Activated naive CD8-positive, alpha-beta T cell treated with anti-CD3 and anti-CD28 coated beads, Interleukin-2, amount 50 U/mL, for 24 hours (primary cell): ENCODE data around the gene GLIS2.
A peak's percentile ranks its signal among the peaks of the same experiment; 100 is the strongest.

Source experiments
- ATAC-seq: fragments of 150-1000 bp; cut with Tn5 transposase; one replicate; pipeline ENCODE4 v1.10.0; 2021
- DNase-seq: peaks from one replicate; pipeline ENCODE4 v3.0.0; 2021
- H3K27ac Mint-ChIP-seq: one replicate; pipeline ENCODE4 v1.8.0; 2021; ENCODE audit warnings: mild to moderate bottlenecking, mixed read lengths
- H3K27me3 Mint-ChIP-seq: one replicate; pipeline ENCODE4 v1.8.0; 2021; ENCODE audit warnings: mixed read lengths
- H3K36me3 Mint-ChIP-seq: one replicate; pipeline ENCODE4 v1.8.0; 2021; ENCODE audit warnings: low read depth, mixed read lengths
- H3K4me1 Mint-ChIP-seq: one replicate; pipeline ENCODE4 v1.8.0; 2021; ENCODE audit warnings: mixed read lengths
- H3K4me3 Mint-ChIP-seq: one replicate; pipeline ENCODE4 v1.8.0; 2021; ENCODE audit warnings: mild to moderate bottlenecking, moderate library complexity, mixed read lengths
- H3K9me3 Mint-ChIP-seq: one replicate; pipeline ENCODE4 v1.8.0; 2021; ENCODE audit warnings: mixed read lengths

Gene GLIS2

DNA sequence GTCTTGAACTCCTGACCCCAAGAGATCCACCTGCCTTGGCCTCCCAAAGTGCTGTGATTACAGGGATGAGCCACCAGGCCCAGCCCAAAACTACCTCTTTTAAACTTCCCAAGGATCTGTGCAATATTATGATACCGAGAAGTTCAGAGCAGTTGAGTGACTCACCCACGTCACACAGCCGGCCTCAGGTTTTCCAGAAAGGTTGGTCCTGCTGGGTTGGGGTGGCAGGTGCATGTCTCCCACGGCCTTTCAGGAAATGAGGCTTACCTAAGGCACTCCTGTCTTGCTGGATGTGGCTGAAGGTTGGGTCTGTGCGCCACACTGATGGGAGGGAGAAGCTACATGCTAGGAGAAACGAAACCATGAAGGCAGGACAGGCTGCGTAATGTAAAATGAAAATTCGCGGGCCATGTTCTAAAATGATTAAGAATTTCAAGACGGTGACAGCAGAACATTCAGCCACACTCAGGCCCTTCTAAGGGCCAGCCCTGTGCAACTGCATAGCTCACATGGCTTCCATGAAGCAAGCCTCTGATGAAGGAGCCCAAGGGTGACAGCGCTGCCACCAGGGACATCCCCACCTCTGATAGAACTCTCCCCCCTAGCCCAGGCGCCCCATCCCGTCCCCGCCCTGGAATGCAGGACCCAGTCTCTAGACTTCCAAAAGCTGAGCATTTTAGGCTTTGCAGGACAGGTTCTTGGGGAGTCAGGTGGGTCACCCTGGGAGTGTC lies 6.6 kb upstream of the GLIS2 start:
- DNase-seq (no peak), ATAC-seq (no peak)
- Mint-ChIP-seq H3K27ac (no peak overlapping the region), H3K27me3 (peaks cover 7% of the 10 kb centered on the region), H3K9me3 (peaks cover 4% of the 10 kb centered on the region), H3K4me1 (peaks cover 32% of the 10 kb centered on the region), H3K36me3 (peaks cover 6% of the 10 kb centered on the region), H3K4me3 (no peak overlapping the region)

GRCh38 chr16:4309833-4310266 lies 6.0 kb upstream of the GLIS2 start:
- Mint-ChIP-seq H3K4me3 (no peak overlapping the region), H3K27ac (no peak overlapping the region), H3K9me3 (peaks cover 4% of the 10 kb centered on the region), H3K4me1 (peaks cover 36% of the 10 kb centered on the region), H3K27me3 (peaks cover 12% of the 10 kb centered on the region), H3K36me3 (peaks cover 6% of the 10 kb centered on the region)
- peak; percentile 63 for DNase-seq
- ATAC-seq, result peak; percentile 9

GRCh38 chr16:4313563-4314531 lies 2.0 kb upstream of the GLIS2 start:
- ATAC-seq, result peak; percentile 6
- no peaks in the 10 kb centered on the region for H3K9me3 Mint-ChIP-seq
- peaks cover 17% of the 10 kb centered on the region for H3K4me1 Mint-ChIP-seq
- peak; percentile 46 for DNase-seq
- no peak overlapping the region for H3K27ac Mint-ChIP-seq
- H3K36me3 Mint-ChIP-seq, result no peaks in the 10 kb centered on the region
- H3K4me3 Mint-ChIP-seq, result peak overlapping the region; percentile 76
- peaks cover 17% of the 10 kb centered on the region for H3K27me3 Mint-ChIP-seq

- H3K36me3 Mint-ChIP-seq, result no peaks in the 10 kb centered on the region
- peak overlapping the region; percentile 42 for H3K27ac Mint-ChIP-seq
- ATAC-seq (no peak), DNase-seq (peak; percentile 26)
- peaks cover 13% of the 10 kb centered on the region for H3K4me1 Mint-ChIP-seq
- H3K27me3 Mint-ChIP-seq, result peaks cover 17% of the 10 kb centered on the region
- no peaks in the 10 kb centered on the region for H3K9me3 Mint-ChIP-seq
- peak overlapping the region; percentile 76 for H3K4me3 Mint-ChIP-seq
Observed at GRCh38 chr16:4314532-4315185, 1.2 kb upstream of the GLIS2 start.

DNA sequence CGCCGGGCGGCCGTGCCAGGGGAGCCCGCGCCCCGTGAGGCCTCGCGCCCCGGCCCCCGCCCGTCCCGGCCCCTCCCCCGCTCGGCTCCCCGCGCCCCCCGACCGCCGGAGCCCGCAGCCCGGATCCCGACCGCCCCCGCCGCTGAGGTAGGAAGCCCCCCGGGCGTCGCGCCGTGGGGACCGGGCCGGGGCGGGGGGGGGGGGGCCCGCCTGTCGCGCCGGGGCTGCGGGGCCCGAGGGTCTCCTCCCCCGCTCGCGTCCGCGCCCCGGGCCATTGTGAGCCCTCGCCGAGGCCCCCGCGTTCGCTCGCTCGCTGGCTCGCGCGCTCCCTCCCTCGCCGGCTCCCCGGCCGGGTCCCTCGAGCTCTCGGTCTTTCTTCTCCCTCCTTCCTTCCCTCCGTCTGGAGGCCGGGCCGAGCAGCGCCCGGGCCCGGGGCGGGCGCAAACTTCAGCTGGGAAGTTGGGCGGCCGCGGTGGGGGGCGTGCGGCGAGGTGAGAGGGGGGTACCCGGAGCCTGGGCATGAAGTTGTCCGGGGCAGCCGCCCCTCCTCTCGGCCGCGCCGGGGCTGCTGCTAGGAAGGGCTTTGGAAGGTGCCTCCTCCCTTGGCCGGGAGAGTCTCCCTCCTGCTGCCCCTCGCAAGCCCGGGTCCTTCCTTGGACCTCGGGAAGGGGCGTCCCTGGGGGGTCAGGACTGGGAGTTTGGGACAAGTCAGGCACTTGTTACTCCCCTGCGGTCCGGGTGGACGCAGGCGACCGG lies 419 bp downstream of the GLIS2 start:
- Mint-ChIP-seq H3K4me3 (no peak overlapping the region), H3K9me3 (no peaks in the 10 kb centered on the region), H3K27ac (no peak overlapping the region), H3K36me3 (no peaks in the 10 kb centered on the region), H3K4me1 (peaks cover 13% of the 10 kb centered on the region), H3K27me3 (peaks cover 17% of the 10 kb centered on the region)
- DNase-seq (no peak), ATAC-seq (no peak)

DNA sequence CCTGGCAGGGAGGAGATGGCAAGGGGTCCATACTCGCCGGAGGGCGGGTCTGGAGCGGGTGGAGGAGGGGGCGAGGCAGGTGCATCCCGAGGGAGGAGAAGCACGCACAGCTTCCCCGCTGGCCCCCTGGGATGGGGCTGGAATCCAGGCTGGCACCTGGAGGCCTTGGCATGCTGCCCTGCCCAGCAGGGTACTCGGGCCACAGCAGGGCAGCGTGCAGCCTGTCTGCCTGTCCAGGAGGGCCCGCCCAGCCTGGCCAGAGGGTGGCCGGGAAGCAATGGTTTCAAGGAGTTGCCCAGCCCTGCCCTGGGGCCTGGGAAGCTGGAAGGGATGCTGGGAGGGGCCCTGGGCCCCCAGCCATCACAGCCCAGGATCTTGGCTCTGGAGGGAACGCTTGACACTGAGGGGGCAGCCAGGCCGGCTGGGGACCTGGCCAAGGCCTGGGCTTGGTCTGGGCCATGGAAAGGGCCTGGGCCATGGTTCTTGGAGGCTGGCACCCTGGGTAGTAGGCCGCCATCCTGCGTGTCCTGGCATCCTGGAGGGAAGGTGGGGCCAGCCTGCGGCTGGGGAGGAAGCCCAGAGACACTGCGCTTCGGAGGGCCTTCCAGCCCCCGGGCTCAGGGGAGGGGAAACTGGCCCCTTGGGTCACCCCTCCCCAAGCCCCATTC lies 1.1 kb downstream of the GLIS2 start:
- ATAC-seq (no peak), DNase-seq (no peak)
- H3K27ac Mint-ChIP-seq, result no peak overlapping the region
- H3K36me3 Mint-ChIP-seq, result no peaks in the 10 kb centered on the region
- H3K4me1 Mint-ChIP-seq, result peaks cover 13% of the 10 kb centered on the region
- H3K27me3 Mint-ChIP-seq, result peaks cover 17% of the 10 kb centered on the region
- no peak overlapping the region for H3K4me3 Mint-ChIP-seq
- no peaks in the 10 kb centered on the region for H3K9me3 Mint-ChIP-seq

DNA sequence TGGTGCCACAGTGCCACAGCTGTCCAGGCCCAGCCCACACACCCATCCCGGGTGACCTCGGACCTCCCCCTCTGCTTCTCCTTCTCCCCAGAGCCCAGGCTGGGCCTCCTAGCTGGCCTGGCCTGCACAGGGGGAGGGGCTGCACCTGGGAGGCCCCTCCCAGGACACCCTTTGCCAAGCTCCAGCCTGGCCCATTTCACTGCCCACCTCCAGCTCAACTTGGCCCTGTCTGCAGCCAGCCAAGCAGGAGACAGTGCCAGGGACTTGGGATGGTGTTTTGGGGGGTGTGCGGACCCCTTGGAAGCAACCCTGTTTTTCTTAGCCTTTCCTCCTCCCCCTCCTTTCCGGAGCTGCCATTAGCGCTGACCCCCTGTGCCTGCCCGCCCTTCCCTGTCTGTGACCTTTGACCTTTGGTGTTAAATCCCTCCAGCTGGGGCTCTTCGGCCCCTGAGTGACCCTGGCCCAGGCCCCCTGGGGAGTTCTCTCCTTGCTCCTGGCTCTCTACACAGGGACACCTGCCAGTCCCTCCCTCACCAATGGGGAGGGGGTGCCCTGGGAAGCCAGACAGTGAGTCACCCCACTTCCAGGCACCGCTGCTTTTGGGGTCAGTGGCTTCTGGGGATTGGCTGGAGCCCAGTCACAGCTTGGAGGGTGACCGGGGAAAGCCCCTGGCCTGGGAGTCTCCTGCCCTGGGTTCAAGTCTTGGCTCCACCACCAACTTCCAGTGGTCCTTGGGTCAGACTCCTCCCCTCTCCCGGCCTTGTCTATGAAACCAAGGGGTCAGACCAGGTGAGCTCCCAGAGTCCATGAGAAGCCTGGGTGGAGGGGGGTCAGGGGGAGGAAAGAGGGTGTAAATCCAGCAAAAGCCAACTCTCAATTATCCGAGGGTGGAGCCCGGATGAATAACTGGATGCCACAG lies 1.9 kb downstream of the GLIS2 start:
- H3K27ac Mint-ChIP-seq, result no peak overlapping the region
- peaks cover 17% of the 10 kb centered on the region for H3K27me3 Mint-ChIP-seq
- H3K9me3 Mint-ChIP-seq, result no peaks in the 10 kb centered on the region
- no peak overlapping the region for H3K4me3 Mint-ChIP-seq
- H3K4me1 Mint-ChIP-seq, result peaks cover 13% of the 10 kb centered on the region
- DNase-seq (no peak), ATAC-seq (no peak)
- no peaks in the 10 kb centered on the region for H3K36me3 Mint-ChIP-seq

- Mint-ChIP-seq H3K27ac (no peak overlapping the region), H3K4me3 (no peak overlapping the region), H3K36me3 (no peaks in the 10 kb centered on the region), H3K9me3 (no peaks in the 10 kb centered on the region), H3K4me1 (peaks cover 13% of the 10 kb centered on the region), H3K27me3 (peaks cover 16% of the 10 kb centered on the region)
- no peak for ATAC-seq
- DNase-seq, result no peak
Observed at GRCh38 chr16:4318451-4318910, 2.6 kb downstream of the GLIS2 start.

DNA sequence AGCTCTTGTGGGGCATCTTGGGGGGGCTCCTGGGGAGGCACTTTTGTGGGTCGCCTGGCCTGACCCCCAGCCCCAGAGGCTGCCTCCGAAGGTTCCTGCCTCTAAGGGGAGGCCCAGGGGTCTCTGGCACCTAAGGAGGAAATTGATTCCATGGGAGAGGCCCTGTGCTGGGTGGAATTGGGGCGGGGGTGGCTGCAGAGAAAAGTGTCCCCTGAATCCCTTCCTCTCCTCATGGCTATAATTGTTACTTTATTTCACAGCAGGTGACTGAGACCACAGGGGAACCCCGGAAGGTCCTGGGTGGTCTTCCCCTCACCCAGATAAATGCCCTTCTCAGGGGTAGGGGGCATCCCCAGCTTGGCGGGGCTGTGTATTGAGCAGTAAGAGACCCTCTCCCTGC lies 3.1 kb downstream of the GLIS2 start:
- peaks cover 13% of the 10 kb centered on the region for H3K27me3 Mint-ChIP-seq
- no peak overlapping the region for H3K4me3 Mint-ChIP-seq
- ATAC-seq, result no peak
- peaks cover 13% of the 10 kb centered on the region for H3K4me1 Mint-ChIP-seq
- H3K9me3 Mint-ChIP-seq, result no peaks in the 10 kb centered on the region
- no peak overlapping the region for H3K27ac Mint-ChIP-seq
- H3K36me3 Mint-ChIP-seq, result no peaks in the 10 kb centered on the region
- DNase-seq, result no peak

DNA sequence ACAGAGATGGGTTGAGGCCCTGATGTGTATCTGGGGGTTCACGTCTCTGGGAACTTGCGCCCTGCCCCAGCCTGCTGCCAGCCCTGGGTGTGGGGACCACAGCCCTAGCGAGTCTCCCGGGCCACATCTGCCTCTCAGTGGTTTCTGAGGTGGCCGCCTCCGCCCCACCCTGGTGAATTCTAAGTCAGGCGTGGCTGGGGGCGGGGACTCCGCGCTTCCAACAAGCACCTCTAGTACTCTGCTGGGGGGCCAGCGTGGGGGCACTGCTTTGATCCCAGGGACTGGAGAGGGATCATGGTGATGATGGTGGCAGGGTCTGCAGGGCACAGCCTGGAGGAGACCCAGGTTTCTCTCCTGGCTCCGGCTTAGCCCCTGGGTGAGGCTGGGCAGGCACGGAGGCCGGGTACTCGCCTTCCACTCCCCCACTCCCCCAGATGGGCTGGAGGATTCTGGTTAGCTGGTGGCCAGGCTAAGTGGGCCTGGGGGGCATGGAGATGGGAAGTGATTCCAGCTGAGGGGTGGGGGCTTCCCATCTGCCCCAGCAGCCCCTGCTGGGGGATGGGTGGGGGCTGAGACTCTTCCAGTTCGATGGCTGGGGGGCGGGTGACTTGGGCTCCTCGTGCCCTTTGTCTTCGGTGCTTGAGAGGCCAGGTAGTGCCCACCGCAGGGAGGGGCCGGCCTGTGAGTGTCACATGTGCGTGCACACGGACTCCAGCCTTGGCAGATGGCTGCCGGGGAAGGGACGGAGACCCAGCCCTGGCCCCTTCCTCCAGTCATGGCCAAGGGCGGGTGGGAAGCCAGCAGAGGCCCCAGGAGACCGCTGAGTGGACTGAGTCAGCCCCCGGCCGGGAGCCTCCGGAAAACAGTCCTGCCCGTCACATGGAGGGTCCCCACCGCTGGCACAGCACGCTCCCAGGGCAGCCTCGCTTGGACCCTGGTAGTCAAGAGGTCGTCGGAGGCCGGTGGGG lies 3.9 kb downstream of the GLIS2 start:
- DNase-seq (peak; percentile 72), ATAC-seq (peak; percentile 82)
- Mint-ChIP-seq H3K9me3 (no peaks in the 10 kb centered on the region), H3K4me3 (no peak overlapping the region), H3K27me3 (peaks cover 5% of the 10 kb centered on the region), H3K36me3 (no peaks in the 10 kb centered on the region), H3K4me1 (peaks cover 7% of the 10 kb centered on the region), H3K27ac (no peak overlapping the region)

DNA sequence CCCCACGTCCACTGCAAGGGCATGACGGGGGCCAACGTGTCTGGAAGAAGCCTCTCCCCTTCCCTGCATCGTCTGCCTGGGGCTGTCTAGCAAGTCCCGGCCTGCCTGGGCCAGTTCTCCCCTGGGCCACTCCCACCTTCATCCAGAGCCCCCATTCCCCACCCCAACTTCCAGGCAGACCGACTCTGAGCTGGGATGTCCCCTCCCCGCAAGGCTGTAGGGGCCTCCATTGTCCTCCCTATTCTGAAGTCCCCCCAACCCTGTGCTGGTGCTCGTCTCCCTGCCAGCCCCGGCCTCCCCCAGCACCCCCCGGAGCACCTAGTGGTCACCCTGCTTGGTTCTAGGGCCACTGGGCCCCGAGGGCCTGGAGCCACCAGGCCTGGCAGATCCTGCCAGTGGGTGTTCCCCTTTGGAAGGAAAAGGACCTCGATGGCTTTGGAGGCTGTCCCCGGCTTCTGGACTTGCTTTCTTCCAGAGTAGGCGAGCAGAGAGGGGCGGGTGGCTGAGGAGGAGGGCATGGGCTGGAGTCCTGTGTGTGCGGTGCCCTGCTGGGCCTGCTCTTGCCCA lies 4.8 kb downstream of the GLIS2 start:
- peaks cover 2% of the 10 kb centered on the region for H3K27me3 Mint-ChIP-seq
- H3K9me3 Mint-ChIP-seq, result no peaks in the 10 kb centered on the region
- H3K4me1 Mint-ChIP-seq, result peaks cover 4% of the 10 kb centered on the region
- H3K27ac Mint-ChIP-seq, result no peak overlapping the region
- no peak for DNase-seq
- no peak for ATAC-seq
- H3K4me3 Mint-ChIP-seq, result no peak overlapping the region
- no peaks in the 10 kb centered on the region for H3K36me3 Mint-ChIP-seq
